Activated CD8-positive, alpha-beta memory T cell treated with anti-CD3 and anti-CD28 coated beads for 1 hour (primary cell): ENCODE measurements around the gene POLN.

ENCODE experiments used
- DNase-seq, 2 donors: peaks; one replicate each; pipeline ENCODE4 v3.0.0-alpha.2; 2020; ENCODE audit warnings: low read depth in 1 of 2; ENCODE audit errors: extremely low read depth in 1 of 2

The POLN gene

DNA sequence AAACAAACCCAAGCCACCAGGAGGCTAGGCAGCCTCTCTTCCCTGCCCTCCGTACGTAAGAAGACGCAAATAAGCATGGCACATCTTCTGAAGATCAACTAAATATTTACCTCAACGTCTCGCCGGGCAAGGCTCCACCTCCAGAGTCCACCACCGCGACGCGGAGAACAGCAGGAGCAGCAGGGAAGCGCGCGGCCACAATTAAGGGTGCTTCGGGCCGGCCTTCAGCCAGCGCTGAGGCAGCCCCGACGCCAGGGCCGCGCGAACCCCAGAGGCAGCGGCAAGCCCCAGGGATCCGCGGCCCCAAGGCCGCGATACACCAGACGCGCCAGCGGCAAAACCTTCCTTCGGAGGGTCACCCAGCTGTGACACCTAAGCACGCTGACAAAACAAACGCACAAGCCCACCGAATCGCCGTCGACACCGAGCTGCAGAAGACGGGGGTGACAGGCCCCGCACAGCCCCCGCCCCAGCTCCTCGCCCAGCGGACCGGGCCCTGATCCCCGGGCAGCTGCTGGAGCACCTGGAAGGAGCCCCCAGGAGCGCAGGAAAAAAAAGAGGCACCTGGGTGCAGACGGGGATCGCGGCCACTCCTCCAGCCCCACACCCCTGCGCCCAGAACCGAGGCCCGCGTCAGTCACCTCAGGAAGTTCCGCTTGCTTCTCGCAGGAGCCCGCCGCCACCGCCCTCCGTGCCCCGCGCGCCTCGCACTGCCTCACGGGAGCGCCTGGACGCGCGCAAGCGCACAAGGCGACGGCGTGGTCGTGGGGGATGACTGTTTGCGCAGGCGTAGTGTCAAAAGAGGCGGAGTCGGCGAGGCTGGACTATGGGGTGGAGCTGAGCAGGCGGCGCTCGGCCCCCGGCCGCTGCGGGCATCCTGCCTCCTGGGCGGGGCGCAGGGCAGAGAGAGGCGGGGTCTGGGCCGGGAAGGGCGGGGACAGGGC lies at the start of gene POLN, which contains the start of gene HAUS3:
TSS of gene POLN (minus strand) at position 712 of the 944 bp plus-strand sequence. CDS start 12,890 bp downstream, outside the sequence.
TSS of gene HAUS3 (minus strand) at position 712 of the 944 bp plus-strand sequence. CDS start 1,175 bp downstream, outside the sequence.
- peak; percentile 97 to 98 for DNase-seq

DNA sequence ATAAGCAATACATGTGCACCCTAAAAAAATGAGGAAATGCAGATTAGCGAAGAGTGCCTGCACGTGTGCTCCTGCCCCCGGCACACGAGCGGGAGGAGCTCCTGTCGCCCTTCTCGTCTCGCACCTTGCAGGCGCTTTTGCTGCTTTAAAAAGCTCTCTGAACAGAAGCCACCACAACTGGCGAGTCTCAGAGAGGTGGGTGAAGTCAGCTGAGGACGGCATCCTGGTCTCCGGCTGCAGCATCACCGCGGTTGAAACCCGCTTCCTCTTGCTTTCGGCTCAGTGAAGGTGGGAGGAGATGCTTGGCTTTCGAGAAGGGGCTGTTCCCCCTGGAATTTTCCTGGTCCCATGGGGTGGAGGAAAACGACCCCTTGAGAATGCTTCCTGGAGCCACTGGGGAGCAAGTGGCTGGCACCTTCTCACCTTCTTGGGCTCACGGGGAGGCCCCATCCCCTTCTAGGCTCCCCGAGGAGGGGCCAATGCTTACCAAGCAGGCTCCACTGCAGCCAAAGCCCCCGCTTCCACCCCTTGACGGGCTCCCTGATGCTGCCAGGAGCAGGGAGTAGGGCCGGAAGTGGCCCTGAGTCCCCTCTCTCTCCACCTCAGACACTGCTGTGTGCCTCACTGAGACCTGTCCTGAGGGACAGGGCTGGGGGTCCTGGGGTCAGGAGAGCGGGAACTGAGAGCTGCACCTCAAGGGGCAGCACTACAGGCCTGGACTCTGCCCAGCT lies 49.2 kb upstream of the POLN start:
- peak; percentile 46 to 71 for DNase-seq

DNA sequence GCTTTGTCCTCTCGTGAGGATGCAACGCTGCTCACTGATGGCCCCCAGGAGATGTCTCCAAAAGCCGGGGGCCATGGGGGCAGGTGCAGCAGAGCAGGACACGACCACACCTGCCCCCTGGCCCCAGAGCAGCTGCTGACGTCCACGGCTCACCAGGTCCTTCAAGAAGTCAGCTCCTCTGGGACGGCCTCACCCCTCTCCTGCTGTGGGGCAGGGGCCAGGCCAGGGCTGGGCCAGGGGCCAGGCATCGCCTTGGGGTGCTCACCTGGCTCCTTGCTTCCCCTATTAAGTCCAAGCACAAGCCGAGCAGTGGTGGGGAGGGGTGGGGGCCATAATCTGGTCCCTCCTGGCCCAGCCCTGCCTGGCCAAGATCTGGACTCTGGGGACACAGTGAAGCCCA lies 48.6 kb upstream of the POLN start:
- DNase-seq, result no peak

DNA sequence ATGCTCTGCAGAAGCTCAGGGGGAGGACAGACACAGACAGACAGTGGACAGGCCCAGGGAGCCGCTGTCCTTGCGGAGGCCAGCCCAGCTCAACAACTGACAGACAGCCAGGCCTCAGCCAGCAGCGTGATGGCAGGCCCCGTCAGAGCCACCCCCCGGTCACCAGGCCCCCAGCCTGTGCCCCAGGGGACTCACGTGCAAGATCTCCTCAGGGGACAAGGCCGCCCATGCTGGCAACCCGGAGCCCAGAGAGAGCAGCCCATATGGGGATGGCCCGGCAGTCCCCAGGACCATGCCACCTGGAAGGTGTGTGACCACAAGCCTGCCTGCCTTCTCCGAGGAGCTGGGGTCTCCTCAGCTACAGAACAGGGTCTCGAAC lies 48.0 kb upstream of the POLN start:
- no peak for DNase-seq

DNA sequence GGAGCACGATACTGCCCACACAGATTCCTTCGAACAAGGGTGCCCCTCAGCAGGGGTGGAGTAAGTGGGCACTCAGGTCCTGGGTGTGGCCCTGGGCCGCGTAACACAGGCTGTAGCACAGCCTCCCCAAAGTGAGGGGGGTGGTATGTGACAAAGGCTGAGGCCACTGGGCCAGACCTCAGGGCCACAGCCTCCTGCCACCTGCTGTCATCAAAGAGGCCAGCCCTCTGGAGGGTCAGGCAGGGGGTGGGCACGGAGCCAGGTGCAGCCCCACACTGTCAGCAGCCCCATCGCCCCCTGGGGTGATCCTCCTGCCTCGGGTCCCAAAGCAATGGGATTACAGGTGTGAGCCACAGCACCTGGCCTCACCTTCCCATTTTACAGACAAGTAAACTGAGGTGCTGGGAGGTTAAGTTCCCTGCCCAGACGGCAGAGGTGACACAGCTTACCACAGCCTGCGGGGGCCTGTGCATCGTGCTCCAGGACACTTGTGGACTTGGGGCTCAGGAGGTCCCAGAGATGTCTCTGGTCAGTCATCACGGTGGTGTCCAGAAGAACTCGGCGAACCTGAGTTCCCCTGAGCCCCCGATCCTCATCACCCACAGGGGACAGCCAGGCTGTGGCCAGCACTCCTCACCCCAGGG lies 47.5 kb upstream of the POLN start:
- DNase-seq, result no peak

DNA sequence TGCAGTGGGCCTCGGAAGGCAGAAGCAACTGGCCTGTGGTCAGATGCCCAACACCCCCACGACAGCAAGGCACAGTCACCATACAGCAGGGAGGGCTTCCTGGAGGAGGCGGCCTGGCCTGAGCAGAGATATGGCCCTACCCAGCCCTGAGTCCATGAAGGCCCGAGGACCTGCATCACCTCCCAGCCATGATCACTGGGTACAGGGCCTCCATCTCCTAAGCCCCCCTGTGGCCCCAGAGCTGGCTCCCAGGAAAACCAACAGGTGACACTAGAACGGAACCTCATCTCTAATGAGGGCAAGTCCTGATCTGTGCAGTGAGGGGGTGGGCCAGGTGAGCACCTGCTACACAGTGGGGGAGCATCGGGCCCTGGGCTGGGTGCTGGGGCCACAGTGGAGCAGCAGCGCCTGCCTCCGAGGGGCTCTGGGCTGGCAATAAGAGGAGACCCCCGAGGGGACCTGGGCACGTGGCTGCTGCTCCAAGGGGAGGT lies 46.2 kb upstream of the POLN start:
- DNase-seq, result no peak

DNA sequence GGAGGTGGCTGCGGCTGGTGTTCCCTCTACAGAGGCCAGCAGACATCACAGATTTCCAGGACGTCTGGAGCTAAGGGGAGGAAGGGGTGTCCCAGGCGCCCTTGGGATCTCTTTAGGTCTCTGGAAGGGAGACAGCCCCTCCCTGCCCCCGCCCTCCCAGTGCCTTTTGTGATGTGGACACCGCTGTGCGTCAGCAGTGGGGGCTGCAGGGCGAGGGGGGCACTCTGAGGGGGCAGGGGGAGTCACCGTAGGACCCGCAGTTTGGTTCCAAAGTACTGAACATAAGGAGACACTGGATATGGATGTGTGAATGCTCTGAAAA lies 45.6 kb upstream of the POLN start:
- DNase-seq, result no peak

DNA sequence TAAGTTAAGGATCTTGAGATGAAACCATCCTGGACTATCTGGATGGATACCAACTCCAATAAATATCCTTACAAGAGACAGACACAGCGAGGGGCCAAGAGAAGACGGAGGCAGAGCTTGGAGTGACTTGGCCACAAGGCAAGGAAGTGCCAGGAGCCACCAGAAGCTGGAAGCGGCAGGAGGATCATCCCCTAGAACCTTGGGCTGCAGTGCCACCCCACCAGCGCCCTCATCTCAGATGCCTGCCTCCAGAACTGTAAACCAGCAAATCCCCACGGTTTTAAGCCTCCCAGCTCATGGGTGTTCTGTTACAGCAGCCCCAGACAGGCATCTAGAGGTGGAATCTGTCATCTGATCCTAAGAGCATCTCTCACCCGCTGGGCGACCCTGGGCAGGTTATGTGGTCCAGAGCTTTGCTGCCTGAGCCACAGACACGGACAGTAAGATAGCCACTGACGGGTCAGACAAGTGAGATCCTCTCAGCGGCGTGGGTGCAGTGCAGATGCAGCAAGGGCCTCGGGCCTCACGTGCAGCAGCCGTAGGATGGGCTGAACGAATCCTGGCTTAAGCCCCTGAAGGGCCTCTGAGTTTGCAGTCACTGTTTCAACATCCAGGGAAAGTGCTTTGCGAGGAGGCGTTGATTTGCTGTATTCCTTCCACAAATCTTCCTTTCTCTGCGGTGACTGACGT lies 45.1 kb upstream of the POLN start:
- DNase-seq, result no peak

DNA sequence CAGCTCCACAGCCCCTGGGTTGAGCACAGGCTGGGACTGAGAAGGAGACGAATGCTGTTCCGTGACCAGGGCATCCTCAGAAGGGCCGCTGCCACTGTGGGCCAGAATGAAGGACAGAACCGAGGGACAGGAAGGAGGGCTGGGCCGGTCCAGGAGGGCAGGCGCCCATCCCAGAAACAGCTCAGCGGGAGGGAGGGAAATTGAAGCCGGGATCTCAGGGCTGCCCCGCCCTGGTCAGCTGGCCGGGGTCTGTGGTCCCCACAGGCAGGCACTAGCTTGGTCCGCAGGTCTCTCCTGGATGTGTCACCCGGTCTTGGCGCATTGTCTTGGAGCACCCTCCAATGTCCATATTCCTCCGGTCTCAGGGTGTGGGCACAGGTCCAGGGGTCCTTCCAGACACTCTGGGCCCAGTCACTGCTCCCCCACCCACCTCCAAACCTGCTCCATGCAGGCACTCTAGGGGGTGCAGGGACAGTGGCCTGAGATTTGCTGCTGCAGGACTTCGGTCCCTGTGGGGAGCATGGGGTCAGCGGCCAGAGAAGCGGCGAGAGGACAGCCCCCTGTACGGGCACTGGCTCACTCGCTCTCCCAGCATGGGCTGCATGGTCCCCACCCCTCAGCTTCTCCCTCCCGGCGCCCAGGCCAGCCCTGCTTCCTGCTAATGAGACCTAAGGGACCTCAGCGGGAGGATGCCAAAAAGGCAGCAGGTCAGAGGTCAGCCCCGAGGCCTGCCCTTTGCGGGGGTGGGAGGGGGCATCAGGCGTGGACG lies 43.9 kb upstream of the POLN start:
- DNase-seq, result no peak

DNA sequence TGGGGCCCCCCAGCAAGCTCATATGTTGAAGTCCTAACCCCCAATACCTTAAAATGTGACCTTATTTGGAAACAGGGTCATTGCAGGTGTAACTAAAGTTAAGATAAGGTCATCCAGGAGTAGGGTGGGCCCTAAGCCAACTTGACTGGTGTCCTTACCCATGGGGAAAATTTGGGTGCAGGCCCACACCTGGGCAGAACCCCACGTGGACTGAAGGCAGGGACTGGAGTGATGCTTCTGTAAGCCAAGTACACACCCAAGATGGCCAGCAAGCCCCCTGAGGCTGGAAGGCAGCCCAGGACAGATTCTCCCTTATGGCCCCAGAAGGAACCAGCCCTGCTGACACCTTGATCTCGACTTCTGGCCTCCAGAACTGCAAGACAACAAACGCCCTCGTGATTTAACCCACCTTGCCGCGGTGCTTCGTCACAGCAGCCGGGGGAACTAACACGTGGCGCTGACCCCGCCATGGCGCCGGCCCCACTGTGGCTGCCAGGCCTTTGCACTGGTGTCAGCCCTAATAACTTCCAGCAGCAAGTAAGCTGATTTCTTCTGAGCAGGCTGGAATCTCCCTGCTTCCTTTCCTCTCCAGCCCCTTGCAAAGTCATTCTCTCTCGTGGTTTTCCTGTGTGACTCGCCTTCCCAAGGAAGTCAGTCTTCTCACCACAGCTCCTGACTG lies 43.2 kb upstream of the POLN start:
- no peak for DNase-seq

DNA sequence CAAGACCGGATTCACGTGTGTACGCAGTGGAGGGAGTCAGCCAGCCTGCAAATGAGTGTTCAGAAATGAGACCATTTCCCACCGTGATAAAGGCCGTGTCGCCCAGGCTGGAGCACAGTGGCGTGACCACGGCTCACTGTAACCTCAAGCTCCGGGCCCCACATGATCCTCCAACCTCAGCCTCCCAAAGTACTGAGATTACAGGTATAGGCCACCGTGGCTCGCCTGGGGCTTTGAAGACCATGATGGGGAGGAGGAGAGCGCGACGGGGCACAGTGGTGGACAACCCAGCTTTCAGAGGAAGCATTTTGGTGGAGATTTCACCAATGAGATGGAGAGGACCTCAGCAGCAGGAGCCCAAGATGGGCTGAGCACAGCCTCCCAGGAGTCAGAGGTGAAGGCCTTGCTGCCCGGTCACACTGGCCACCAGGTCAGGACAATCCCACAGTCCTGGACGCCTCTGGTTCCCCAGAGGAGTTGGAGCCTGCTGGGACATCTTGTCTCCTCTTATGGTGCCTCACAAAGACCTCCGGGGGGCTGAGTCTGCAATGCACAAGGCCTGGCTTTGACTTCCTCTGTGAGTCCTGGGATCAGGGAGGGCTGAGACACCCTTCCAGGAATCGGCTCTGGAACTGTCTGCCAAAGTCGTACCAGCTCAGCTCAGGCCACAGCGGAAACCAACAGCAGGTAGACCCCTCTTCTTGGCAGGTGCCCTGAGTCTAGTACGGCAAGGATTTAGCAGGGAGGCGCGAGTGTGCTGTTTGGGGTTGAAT lies 42.4 kb upstream of the POLN start:
- no peak for DNase-seq

DNA sequence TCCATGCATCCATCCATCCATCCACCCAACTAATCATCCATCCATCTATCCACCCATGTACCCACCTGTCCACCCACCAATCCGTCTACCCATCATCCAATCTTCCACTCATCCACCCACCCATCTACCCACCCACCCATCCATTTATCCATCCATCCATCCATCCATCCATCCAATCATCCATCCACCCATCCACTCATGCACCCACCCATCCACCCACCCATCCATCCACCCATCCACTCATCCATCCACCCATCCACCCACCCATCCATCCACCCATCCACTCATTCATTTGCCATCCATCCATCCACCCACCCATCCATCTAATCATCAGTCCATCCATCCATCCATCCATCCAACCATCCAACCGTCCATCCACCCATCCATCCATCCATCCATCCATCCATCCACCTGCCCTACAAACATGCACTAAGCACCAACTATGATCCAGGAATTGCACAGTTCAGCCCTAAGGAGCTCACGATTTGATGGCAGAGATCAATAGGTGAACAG lies 41.3 kb upstream of the POLN start:
- no peak for DNase-seq

DNA sequence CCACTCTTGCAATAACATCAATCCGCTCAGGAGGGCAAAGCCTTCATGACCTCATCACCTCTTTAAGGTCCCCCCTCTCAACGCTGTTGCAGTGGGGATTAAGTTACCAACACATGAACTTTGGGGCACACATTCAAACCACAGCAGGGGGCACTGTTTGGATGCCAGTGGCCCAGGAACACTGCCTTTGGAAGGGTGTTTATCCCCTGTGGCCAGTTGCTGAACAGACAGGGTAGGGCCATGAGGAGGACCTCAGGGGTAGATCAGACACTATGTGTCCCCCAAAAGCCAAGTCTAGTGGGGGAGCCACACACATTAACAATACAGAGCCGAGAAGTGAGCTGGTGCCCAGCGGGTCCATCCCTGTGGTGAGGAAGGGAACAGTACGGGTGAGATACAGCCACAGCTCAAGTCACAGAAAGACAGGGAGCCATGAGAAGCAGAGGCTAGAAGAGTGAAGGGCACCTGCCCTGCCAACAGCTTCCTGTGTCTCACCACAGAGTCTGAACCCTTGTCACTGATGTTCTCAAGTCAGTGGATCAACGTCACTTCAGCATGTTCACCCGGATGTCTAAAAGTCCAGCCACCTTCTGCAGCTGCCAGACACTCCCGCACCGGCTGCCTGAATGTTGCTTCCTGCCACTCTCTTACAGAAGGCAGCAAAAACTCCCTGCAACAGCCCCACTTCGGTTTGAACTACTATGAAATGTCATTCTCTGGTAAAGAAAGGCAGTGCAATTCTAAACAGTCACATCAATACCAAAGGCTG lies 39.8 kb upstream of the POLN start:
- DNase-seq, result peak; percentile 45 to 85

DNA sequence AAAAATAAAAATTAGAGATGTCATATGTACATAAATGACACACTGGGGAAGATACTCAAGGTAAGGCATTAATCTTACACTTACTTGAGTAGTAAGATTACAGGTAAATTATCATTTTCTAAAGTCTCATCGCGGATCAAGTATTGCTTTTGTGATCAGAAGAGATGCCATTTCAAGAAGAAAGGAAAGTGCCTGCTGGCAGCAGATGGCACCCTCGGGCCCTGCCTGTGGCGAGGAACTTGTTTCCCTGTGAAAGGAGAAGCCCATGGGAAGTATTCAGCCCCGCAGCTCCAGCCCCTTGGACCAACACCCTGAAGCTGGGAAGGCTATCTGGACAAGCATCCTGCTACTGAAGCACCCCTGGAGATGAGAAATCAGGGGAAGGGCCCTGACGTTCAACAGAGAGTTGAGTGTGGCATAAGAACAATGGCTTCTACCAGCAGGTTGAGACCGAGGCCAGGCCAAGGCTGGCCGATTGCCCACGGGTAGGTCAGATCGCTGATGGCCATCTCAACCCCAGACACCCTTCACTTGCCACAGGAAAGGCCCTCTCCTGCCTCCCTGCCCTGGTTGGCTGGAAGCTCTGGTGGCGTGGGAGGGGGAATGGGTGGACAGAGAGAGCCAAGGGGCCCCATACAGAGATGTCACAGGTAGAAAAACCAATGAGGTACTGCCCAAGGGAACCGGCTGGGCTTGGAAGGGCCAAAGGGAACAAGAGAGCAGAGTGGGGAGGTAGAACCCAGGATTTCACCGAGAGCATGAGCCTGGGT lies 38.8 kb upstream of the POLN start:
- DNase-seq, result no peak

DNA sequence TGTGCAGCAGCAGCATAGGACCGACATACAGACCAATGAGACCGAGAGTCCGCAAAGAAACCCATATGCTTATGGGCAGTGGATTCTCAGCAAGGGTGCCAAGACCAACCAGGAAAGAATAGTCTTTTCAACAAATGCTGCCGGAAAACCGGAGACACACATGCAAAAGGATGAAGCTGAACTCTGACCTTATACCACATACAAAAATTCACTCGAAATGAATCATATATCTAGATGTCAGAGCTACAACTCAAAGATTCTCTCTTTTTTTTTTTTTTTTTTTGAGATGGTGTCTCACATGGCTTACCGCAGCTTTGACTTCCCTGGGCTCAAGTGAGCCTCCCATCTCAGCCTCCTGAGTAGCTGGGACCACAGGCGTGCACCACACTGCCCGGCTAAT lies 36.0 kb upstream of the POLN start:
- no peak for DNase-seq

DNA sequence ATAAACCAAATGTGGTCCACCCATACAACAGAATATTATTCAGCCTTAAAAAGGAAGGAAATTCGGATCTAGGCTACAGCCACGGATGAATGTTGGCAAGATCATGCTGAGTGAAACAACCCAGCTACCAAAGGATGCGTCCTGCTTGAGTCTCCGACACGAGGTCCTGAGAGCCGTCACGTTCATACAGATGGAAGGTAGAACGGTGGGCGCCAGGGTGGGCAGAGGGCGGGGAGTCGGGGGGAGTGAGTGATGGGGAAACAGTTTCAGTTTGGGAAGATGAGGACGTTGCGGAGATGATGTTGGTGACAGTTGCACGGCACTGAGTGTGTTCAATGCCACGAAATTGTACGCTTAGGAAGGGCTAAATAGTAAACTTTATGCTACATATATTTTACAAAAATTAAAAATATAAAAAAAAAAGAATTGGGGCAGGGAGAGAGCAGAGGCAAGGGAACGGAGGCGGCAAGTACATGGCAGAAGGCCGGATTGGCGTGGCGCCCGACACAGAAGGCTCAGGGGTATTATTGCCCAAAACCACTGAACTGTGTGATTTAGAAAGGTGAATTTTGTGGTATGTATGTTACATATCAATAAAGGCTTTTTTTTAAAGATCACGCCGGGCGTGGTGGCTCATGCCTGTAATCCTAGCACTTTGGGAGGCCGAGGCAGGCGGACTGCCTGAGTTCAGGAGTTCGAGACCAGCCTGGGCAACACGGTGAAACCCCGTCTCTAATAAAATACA lies 34.8 kb upstream of the POLN start:
- no peak for DNase-seq
